K562 (cell line): ENCODE data around the gene EXOC4. TPM values are rescaled to one million over a fixed set of nuclear protein-coding genes. Genes with fewer than 3 reads are reported as not detected.

Experiments used
- ATAC-seq: fragments of 200-7000 bp; cut with Tn5 transposase; 3 replicates; pipeline ENCODE4 v1.9.1; 2020; ENCODE audit warnings: moderate library complexity
- BruUV-seq: library from RNA; stranded (reverse); fragments of 400-500 nt; replicated peaks from 2 replicates; lab custom pipeline; 2021; lab: Mats Ljungman, UMichigan
- CTCF ChIA-PET: fragments of 300-600 bp; formaldehyde crosslinking; extraction: SDS; loops from one replicate; lab custom pipeline; 2021; ENCODE audit warnings: low intra/inter-chr PET ratio; lab: Yijun Ruan, JAX
- POLR2A ChIA-PET: fragments of 300-600, 350-650 bp; sonication (Branson Sonifier 250); formaldehyde crosslinking; extraction: SDS; loops from one replicate; lab custom pipeline; 2021; ENCODE audit warnings: antibody characterized with exemption, inconsistent platforms; lab: Yijun Ruan, JAX
- DNase-seq, 4 experiments: peaks; one replicate each; pipeline versions ENCODE4 v3.0.0 to v3.0.0-alpha.2; 2011 to 2018; ENCODE audit warnings: low spot score in 3 of 4, mixed read lengths in 3 of 4; ENCODE audit errors: extremely low read depth in 1 of 4
- FAIRE-seq: peaks from 2 replicates; lab custom pipeline; 2011; peaks lifted over from hg19 to GRCh38; lab: Jason Lieb, UNC
- H2AFZ ChIP-seq: 2 replicates; pipeline ENCODE4 v1.6.0; 2011; ENCODE audit warnings: low read depth, low read length, control low read depth, inconsistent platforms
- H3K27ac ChIP-seq: fragments of 200-600 bp; 3 replicates; pipeline ENCODE4 v1.8.0; 2011; ENCODE audit warnings: low read depth, mild to moderate bottlenecking, control low read depth, inconsistent platforms, low read length, moderate library complexity, mixed read lengths; ENCODE audit errors: extremely low read depth
- H3K27me3 ChIP-seq, 2 experiments: fragments of 300-600 bp in 1 of 2; 2 replicates in 1 of 2; 3 replicates in 1 of 2; pipeline versions ENCODE4 v1.6.0 to v1.8.0; 2011; ENCODE audit warnings: inconsistent platforms in 2 of 2, low read length in 2 of 2, mild to moderate bottlenecking in 1 of 2, mixed read lengths in 1 of 2, moderate library complexity in 1 of 2; ENCODE audit not compliant: control insufficient read depth in 2 of 2, insufficient read depth in 2 of 2
- H3K36me3 ChIP-seq: fragments of 300-600 bp; 3 replicates; pipeline ENCODE4 v1.8.0; 2011; ENCODE audit warnings: mild to moderate bottlenecking, low read length, inconsistent platforms; ENCODE audit not compliant: control insufficient read depth, insufficient read depth
- H3K4me1 ChIP-seq, 2 experiments: fragments of 200-600 bp in 1 of 2; replicated peaks in 1 of 2; 2 replicates in 1 of 2; 3 replicates in 1 of 2; pipeline versions ENCODE4 v1.5.1 to v1.8.0; 2011; ENCODE audit warnings: inconsistent platforms in 2 of 2, low read length in 2 of 2, mild to moderate bottlenecking in 1 of 2, mixed read lengths in 1 of 2, moderate library complexity in 1 of 2; ENCODE audit not compliant: control insufficient read depth in 2 of 2, insufficient read depth in 2 of 2
- H3K4me2 ChIP-seq: 2 replicates; pipeline ENCODE4 v1.6.1; 2011; ENCODE audit warnings: low read length, control low read depth, inconsistent platforms, mixed read lengths; ENCODE audit not compliant: insufficient read depth
- H3K4me3 ChIP-seq: fragments of 200-600 bp; sonication (generic), shearing (Covaris generic); 2 replicates; pipeline ENCODE4 v1.5.1; 2016; ENCODE audit warnings: control low read depth, inconsistent platforms
- H3K79me2 ChIP-seq: fragments of 200-600 bp; 3 replicates; pipeline ENCODE4 v1.8.0; 2011; ENCODE audit warnings: low read length, inconsistent platforms; ENCODE audit not compliant: control insufficient read depth, insufficient read depth
- H3K9ac ChIP-seq, 2 experiments: 2 replicates each; pipeline versions ENCODE4 v1.6.0 to v1.6.1; 2011; ENCODE audit warnings: low read depth in 2 of 2, low read length in 2 of 2, control low read depth in 1 of 2, inconsistent platforms in 1 of 2, mild to moderate bottlenecking in 1 of 2, mixed read lengths in 1 of 2; ENCODE audit not compliant: insufficient read depth in 1 of 2
- H3K9me1 ChIP-seq: one replicate; pipeline ENCODE4 v1.6.0; 2011; ENCODE audit warnings: inconsistent platforms, mild to moderate bottlenecking, low read length, moderate library complexity; ENCODE audit not compliant: control insufficient read depth, insufficient read depth
- H3K9me3 ChIP-seq: replicated peaks from 2 replicates; pipeline ENCODE4 v1.5.1; 2011; ENCODE audit warnings: low read depth, low read length, inconsistent platforms; ENCODE audit not compliant: control insufficient read depth, insufficient read depth
- H4K20me1 ChIP-seq: replicated peaks from 2 replicates; pipeline ENCODE4 v1.6.1; 2011; ENCODE audit warnings: low read length, inconsistent platforms, mixed read lengths; ENCODE audit not compliant: control insufficient read depth, insufficient read depth
- BRCA1 ChIP-seq, 2 experiments: fragments of 450-650 bp in 1 of 2; sonication (generic) in 1 of 2; formaldehyde crosslinking in 1 of 2; IDR thresholded peaks; 2 replicates each; pipeline versions ENCODE4 v1.5.0 to v1.6.1; 2017 to 2020; ENCODE audit warnings: mild to moderate bottlenecking in 1 of 2, missing genetic modification reagents in 1 of 2
- CBFA2T3 ChIP-seq: fragments of 450-650 bp; IDR thresholded peaks from 2 replicates; pipeline ENCODE4 v1.6.1; 2017
- DDX20 ChIP-seq: fragments of 450-650 bp; IDR thresholded peaks from 2 replicates; pipeline ENCODE4 v1.6.1; 2016; ENCODE audit warnings: missing genetic modification characterization, low read depth, mild to moderate bottlenecking, missing compliant biosample characterization, moderate library complexity
- E2F1 ChIP-seq: sonication (generic); formaldehyde crosslinking; IDR thresholded peaks from 2 replicates; pipeline ENCODE4 v1.8.1; 2023; ENCODE audit warnings: mild to moderate bottlenecking, missing genetic modification reagents, moderate library complexity
- FOXK1 ChIP-seq: sonication (generic); formaldehyde crosslinking; IDR thresholded peaks from 2 replicates; pipeline ENCODE4 v1.8.0; 2022; ENCODE audit warnings: missing genetic modification reagents, mild to moderate bottlenecking, borderline replicate concordance
- KAT8 ChIP-seq: fragments of 450-650 bp; IDR thresholded peaks from 2 replicates; pipeline ENCODE4 v1.6.1; 2016; ENCODE audit warnings: low read depth, mild to moderate bottlenecking
- KDM5B ChIP-seq: fragments of 200-600 bp; sonication (generic); IDR thresholded peaks from 2 replicates; pipeline ENCODE4 v1.6.1; 2012; ENCODE audit warnings: low read depth, mild to moderate bottlenecking, moderate library complexity, low read length, control low read depth, inconsistent platforms; ENCODE audit not compliant: insufficient replicate concordance
- KLF16 ChIP-seq: IDR thresholded peaks from 2 replicates; pipeline ENCODE4 v1.6.1; 2016; ENCODE audit warnings: antibody characterized with exemption
- MAFK ChIP-seq: IDR thresholded peaks from 2 replicates; pipeline ENCODE4 v1.6.1; 2011; ENCODE audit warnings: low read length, improper control_type of control experiment
- MTA3 ChIP-seq: fragments of 450-650 bp; formaldehyde crosslinking; IDR thresholded peaks from 2 replicates; pipeline ENCODE4 v1.6.1; 2017; ENCODE audit warnings: mild to moderate bottlenecking, borderline replicate concordance
- NEUROD1 ChIP-seq: fragments of 150-350 bp; IDR thresholded peaks from 2 replicates; pipeline ENCODE4 v1.6.1; 2014; ENCODE audit warnings: borderline replicate concordance, low read length, low read depth; ENCODE audit not compliant: partially characterized antibody
- PTRF ChIP-seq: fragments of 450-650 bp; IDR thresholded peaks from 2 replicates; pipeline ENCODE4 v1.6.1; 2016; ENCODE audit warnings: mild to moderate bottlenecking, missing genetic modification characterization, missing compliant biosample characterization
- RUNX1 ChIP-seq: sonication (generic); IDR thresholded peaks from 2 replicates; pipeline ENCODE4 v1.6.1; 2016; ENCODE audit warnings: antibody characterized with exemption, low read depth
- SNAPC5 ChIP-seq: fragments of 250-450 bp; sonication (Bioruptor Pico); IDR thresholded peaks from 2 replicates; pipeline ENCODE4 v1.8.0; 2021; ENCODE audit warnings: moderate library complexity, mild to moderate bottlenecking, inconsistent platforms
- SRF ChIP-seq, 2 experiments: fragments of 250-450, 450-650 bp in 1 of 2; sonication (Bioruptor Pico) in 1 of 2; sonication (generic) in 1 of 2; formaldehyde crosslinking; IDR thresholded peaks; 2 replicates each; pipeline versions ENCODE4 v1.5.0 to v1.5.1; 2020 to 2022; ENCODE audit warnings: mild to moderate bottlenecking in 1 of 2, missing genetic modification reagents in 1 of 2
- SRSF3 ChIP-seq: fragments of 200-400 bp; formaldehyde crosslinking; IDR thresholded peaks from 2 replicates; pipeline ENCODE4 v1.6.1; 2016; ENCODE audit warnings: mild to moderate bottlenecking, low read length, moderate library complexity; ENCODE audit not compliant: insufficient read depth
- TBP ChIP-seq: optimal IDR thresholded peaks from 2 replicates; pipeline ENCODE3; 2011; ENCODE audit warnings: low read depth, low read length, improper control_type of control experiment
- ZNF277 ChIP-seq: fragments of 250-450 bp; sonication (Bioruptor Pico); IDR thresholded peaks from 2 replicates; pipeline ENCODE4 v1.8.0; 2022; ENCODE audit warnings: inconsistent platforms, mild to moderate bottlenecking, moderate library complexity, borderline replicate concordance
- ZNF395 ChIP-seq: fragments of 200-800 bp; sonication (Bioruptor generic); IDR thresholded peaks from 2 replicates; pipeline ENCODE4 v1.6.1; 2017; ENCODE audit warnings: missing genetic modification characterization, missing compliant biosample characterization
- WGBS: fragments of 100-300 bp; shearing (Covaris generic); methylation state at CpG from one replicate; pipeline ENCODE4 v1.1.6; 2016; ENCODE audit warnings: low coverage, mixed read lengths; ENCODE audit not compliant: insufficient coverage; ENCODE audit errors: missing lambda C conversion rate; 5-methylcytosine and 5-hydroxymethylcytosine counted together
- in situ Hi-C: fragments of 300-500 bp; cut with MboI; formaldehyde crosslinking; loops from 4 replicates; pipeline ENCODE4 v1.15.0; 2018; ENCODE audit warnings: inconsistent platforms, mixed read lengths
- intact Hi-C: fragments of 100-400 bp; cut with micrococcal nuclease; formaldehyde crosslinking; loops from 2 replicates; pipeline ENCODE4 v1.14.2; 2022
- polyA plus RNA-seq, 8 experiments: library from polyadenylated mRNA; depleted of rRNA in 4 of 8; stranded (reverse) in 5 of 8; unstranded in 3 of 8; fragments of >200 nt; fragmentation: Nextera tagmentation in 2 of 8; fragmentation: Illumina TruSeq in 1 of 8; extraction: Ambion mirVana in 2 of 8; extraction: Trizol in 1 of 8; gene quantifications; 2 replicates each; pipeline versions ENCODE4 v1.2.1 to v1.2.3, GENCODE V29; 2011 to 2014; ENCODE audit warnings: inconsistent platforms in 1 of 8, missing spikeins in 1 of 8
- total RNA-seq, 7 experiments: library from RNA; depleted of rRNA in 6 of 7; stranded (reverse); fragments of >200 nt in 6 of 7; fragmentation: Illumina TruSeq in 2 of 7; extraction: Trizol in 2 of 7; gene quantifications; 2 replicates each; pipeline versions ENCODE4 v1.2.1 to v1.2.3, GENCODE V29; 2011 to 2021; ENCODE audit warnings: low replicate concordance in 1 of 7

EXOC4 gene
- total and polyA plus RNA-seq, 9 of the 15 experiments (the other 6 are each of a cell fraction or from before 2014, with no cell fraction given): 18.5 to 73.1 (median 46.6) TPM

- ATAC-seq (no peak), FAIRE-seq (no peak), DNase-seq (no peak)
- WGBS: 44% methylated on average over 1 of the region's 1 CpG
- in situ Hi-C loops: no loop called here
- no TSS peak for BruUV-seq
- no peaks in the 10 kb centered on the region for H4K20me1 ChIP-seq
- no peaks in the 10 kb centered on the region for H3K9me1 ChIP-seq
- CTCF ChIA-PET: no interaction called here
- H3K4me2 ChIP-seq: no peak overlapping the region
- H3K27ac ChIP-seq: no peak overlapping the region
- H3K27me3 ChIP-seq: no peaks in the 10 kb centered on the region
- H3K9me3 ChIP-seq: no peaks in the 10 kb centered on the region
- intact Hi-C loops: no loop called here
- H3K4me3 ChIP-seq: no peak overlapping the region
- no peaks in the 10 kb centered on the region for H3K79me2 ChIP-seq
- H3K9ac ChIP-seq: no peak overlapping the region
- POLR2A ChIA-PET: interaction anchor here (1.5 kb wide), 1 partner anchor 16 kb away, joined by 3 read pairs; no protein-coding TSS in a partner anchor
- H2AFZ ChIP-seq: no peak overlapping the region
- H3K4me1 ChIP-seq: 0 out of 5 replicates have a peak, but pooled peaks cover 0 to 4% of the 10 kb centered on the region in 2 experiments
- H3K36me3 ChIP-seq: no peaks in the 10 kb centered on the region
- TF ChIP-seq KLF16: no peak
- no peak for TF ChIP-seq FOXK1 (CRISPR knock-in tag)
- no peak for TF ChIP-seq SRSF3
- no peak for TF ChIP-seq MAFK
- TF ChIP-seq RUNX1: no peak
- no peak for TF ChIP-seq NEUROD1
- TF ChIP-seq SRF (CRISPR knock-in tag; IDR thresholded peaks at IDR 0.05): no peak
- TF ChIP-seq E2F1 (CRISPR knock-in tag): no peak
- TF ChIP-seq PTRF (tag): no peak
- TF ChIP-seq KAT8: no peak
- TF ChIP-seq BRCA1 (IDR thresholded peaks at IDR 0.05): no peak
- no peak for TF ChIP-seq BRCA1 (CRISPR knock-in tag; IDR thresholded peaks at IDR 0.05)
- TF ChIP-seq CBFA2T3: no peak
- TF ChIP-seq ZNF395 (CRISPR knock-in tag): no peak
- no peak for TF ChIP-seq DDX20
- TF ChIP-seq TBP: no peak
- no peak for TF ChIP-seq MTA3
- TF ChIP-seq ZNF277: no peak
- no peak for TF ChIP-seq KDM5B
- no peak for TF ChIP-seq SNAPC5 (CRISPR knock-in tag)
Measured at GRCh38 chr7:133804127-133804526, 551.2 kb downstream of the EXOC4 start.
